ENCODE results near the gene SLC6A18.

DNA sequence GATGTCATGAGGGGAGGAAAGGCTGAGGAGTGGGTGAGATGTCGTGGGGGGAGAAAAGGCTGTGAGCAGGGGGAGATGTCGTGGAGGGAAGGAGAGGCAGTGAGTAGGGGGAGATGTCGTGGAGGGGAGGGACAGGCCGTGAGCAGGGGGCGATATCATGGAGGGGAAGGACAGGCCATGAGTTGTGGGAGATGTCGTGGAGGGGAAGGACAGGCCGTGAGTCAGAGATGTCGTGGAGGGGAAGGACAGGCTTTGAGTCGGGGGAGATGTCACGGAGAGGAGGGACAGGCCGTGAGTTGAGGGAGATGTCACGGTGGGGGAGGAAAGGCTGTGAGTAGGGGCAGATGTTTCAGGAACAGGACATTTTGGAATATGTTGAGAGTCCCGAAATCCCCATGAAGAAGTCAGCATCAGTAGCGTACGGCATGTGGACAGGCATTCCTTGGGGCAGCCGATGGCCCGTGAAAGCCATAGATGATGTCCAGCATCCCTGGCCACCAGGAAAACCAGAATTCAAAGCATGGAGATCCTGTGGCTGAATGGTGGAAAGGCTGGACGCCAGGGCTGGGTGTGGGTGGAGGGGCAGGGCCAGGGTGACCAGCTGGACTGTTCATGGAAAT, 32.1 kb upstream of the SLC6A18 start:
- TF ChIP-seq, protein P1, sequence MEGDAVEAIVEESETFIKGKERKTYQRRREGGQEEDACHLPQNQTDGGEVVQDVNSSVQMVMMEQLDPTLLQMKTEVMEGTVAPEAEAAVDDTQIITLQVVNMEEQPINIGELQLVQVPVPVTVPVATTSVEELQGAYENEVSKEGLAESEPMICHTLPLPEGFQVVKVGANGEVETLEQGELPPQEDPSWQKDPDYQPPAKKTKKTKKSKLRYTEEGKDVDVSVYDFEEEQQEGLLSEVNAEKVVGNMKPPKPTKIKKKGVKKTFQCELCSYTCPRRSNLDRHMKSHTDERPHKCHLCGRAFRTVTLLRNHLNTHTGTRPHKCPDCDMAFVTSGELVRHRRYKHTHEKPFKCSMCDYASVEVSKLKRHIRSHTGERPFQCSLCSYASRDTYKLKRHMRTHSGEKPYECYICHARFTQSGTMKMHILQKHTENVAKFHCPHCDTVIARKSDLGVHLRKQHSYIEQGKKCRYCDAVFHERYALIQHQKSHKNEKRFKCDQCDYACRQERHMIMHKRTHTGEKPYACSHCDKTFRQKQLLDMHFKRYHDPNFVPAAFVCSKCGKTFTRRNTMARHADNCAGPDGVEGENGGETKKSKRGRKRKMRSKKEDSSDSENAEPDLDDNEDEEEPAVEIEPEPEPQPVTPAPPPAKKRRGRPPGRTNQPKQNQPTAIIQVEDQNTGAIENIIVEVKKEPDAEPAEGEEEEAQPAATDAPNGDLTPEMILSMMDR (IDR thresholded peaks at IDR 0.05): no peak
- no peak for TF ChIP-seq POLR2A (IDR thresholded peaks at IDR 0.05)

Data from esophagus squamous epithelium (tissue), 4 donors.